K562 (cell line): ENCODE results near the gene LRP1B. TPM values are rescaled to one million over a fixed set of nuclear protein-coding genes. Genes with fewer than 3 reads are reported as not detected.

Experiments used
- C11orf30 ChIP-seq: fragments of 450-650 bp; IDR thresholded peaks from 2 replicates; pipeline ENCODE4 v1.6.1; 2016; ENCODE audit warnings: low read depth, mild to moderate bottlenecking
- CCNT2 ChIP-seq: IDR thresholded peaks from 2 replicates; pipeline ENCODE4 v1.6.1; 2011; ENCODE audit warnings: borderline replicate concordance, low read depth, mild to moderate bottlenecking, moderate library complexity, mixed read lengths, low read length; ENCODE audit not compliant: insufficient read length; ENCODE audit errors: extremely low read depth
- CREB5 ChIP-seq: fragments of 250-450 bp; sonication (Bioruptor Pico); IDR thresholded peaks from 2 replicates; pipeline ENCODE4 v1.5.0; 2020; ENCODE audit warnings: mild to moderate bottlenecking
- KLF16 ChIP-seq: IDR thresholded peaks from 2 replicates; pipeline ENCODE4 v1.6.1; 2016; ENCODE audit warnings: antibody characterized with exemption
- NR0B1 ChIP-seq: fragments of 450-650 bp; IDR thresholded peaks from one replicate; pipeline ENCODE4 v1.6.1; 2018; ENCODE audit warnings: mild to moderate bottlenecking, moderate library complexity; ENCODE audit not compliant: partially characterized antibody
- PREB ChIP-seq: sonication (generic); formaldehyde crosslinking; IDR thresholded peaks from 2 replicates; pipeline ENCODE4 v1.8.1; 2023; ENCODE audit warnings: mild to moderate bottlenecking, missing genetic modification reagents
- RREB1 ChIP-seq: fragments of 250-450 bp; sonication (Bioruptor Pico); IDR thresholded peaks from 2 replicates; pipeline ENCODE4 v1.4.0; 2020
- U2AF1 ChIP-seq: fragments of 200-400 bp; formaldehyde crosslinking; optimal IDR thresholded peaks from 2 replicates; pipeline ENCODE3; 2017; ENCODE audit warnings: mild to moderate bottlenecking, low read depth, low read length, moderate library complexity
- polyA plus RNA-seq, 8 experiments: library from polyadenylated mRNA; depleted of rRNA in 4 of 8; stranded (reverse) in 5 of 8; unstranded in 3 of 8; fragments of >200 nt; fragmentation: Nextera tagmentation in 2 of 8; fragmentation: Illumina TruSeq in 1 of 8; extraction: Ambion mirVana in 2 of 8; extraction: Trizol in 1 of 8; gene quantifications; 2 replicates each; pipeline versions ENCODE4 v1.2.1 to v1.2.3, GENCODE V29; 2011 to 2014; ENCODE audit warnings: inconsistent platforms in 1 of 8, missing spikeins in 1 of 8
- total RNA-seq, 7 experiments: library from RNA; depleted of rRNA in 6 of 7; stranded (reverse); fragments of >200 nt in 6 of 7; fragmentation: Illumina TruSeq in 2 of 7; extraction: Trizol in 2 of 7; gene quantifications; 2 replicates each; pipeline versions ENCODE4 v1.2.1 to v1.2.3, GENCODE V29; 2011 to 2021; ENCODE audit warnings: low replicate concordance in 1 of 7

The LRP1B gene
- total and polyA plus RNA-seq, 9 of the 15 experiments (the other 6 are each of a cell fraction or from before 2014, with no cell fraction given) = not detected

- no peak for TF ChIP-seq RREB1 (CRISPR knock-in tag)
- no peak for TF ChIP-seq CCNT2
- TF ChIP-seq C11orf30 = no peak
- no peak for TF ChIP-seq PREB
- no peak for TF ChIP-seq NR0B1
- TF ChIP-seq KLF16 = no peak
- TF ChIP-seq U2AF1 = no peak
- no peak for TF ChIP-seq CREB5 (CRISPR knock-in tag)
- TF ChIP-seq, all 486 proteins: peak for 0
Observed at GRCh38 chr2:141125432-141125831, 1005.4 kb downstream of the LRP1B start (continued).
